ENCODE results near the gene POLR2E.

POLR2E gene

DNA sequence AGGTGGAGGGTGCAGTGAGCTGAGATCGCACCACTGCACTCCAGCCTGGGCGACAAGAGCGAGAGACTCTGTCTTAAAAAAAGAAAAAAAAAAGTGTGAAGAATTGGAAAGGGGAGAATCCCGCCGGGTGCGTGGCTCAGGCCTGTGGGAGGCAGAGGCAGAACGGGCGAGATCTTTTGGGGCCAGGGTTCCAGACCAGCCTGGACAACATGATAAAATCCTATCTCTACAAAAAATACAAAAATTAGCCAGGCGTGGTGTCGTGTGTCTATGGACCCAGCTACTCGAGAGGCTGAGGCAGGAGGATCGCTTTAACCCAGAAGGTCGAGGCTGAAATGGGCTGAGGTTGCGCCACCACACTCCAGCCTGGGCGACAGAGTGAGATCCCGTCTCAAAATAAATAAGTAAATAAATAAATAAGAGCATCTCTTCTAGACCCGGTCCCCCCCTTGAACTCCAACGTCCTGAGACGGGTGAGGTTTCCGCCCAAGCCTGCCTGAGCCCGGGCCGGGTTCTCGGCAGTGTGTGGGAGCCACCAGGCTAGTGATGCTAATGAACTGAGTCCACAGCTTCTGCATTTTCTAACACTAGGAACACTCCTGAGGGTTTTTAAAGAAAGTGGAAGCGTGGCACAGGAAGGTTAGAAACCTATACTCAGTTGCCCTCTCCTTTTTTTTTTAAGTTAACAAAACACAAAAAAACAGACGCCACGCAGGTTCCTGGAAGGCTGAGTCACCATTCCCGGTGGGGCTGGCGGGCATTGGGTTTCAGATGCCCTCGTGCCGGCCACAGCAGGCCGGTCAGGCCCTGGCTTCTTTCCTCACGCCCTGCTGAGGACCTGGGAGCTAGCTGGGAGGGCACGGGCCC is 30.7 kb upstream of the POLR2E start:
- Histone ChIP-seq H3K4me3 (ENCODE audit: extremely low read depth, insufficient read depth, low read length, poor library complexity, severe bottlenecking) (no peak overlapping the region), H3K4me1 (ENCODE audit: control insufficient read depth, insufficient read depth, low read length, poor library complexity, severe bottlenecking) (peaks cover 3% of the 10 kb centered on the region), H3K9me3 (ENCODE audit: control insufficient read depth, low read length) (no peaks in the 10 kb centered on the region), H3K27ac (ENCODE audit: low read depth, low read length, severe bottlenecking) (no peak overlapping the region), H3K36me3 (ENCODE audit: control insufficient read depth, insufficient read depth, low read length) (peaks cover 88% of the 10 kb centered on the region)
- WGBS, 2 experiments (ENCODE audit: insufficient coverage in 2 of 2) = 93 to 97% methylated on average over 24 to 27 of the region's 33 CpGs

DNA sequence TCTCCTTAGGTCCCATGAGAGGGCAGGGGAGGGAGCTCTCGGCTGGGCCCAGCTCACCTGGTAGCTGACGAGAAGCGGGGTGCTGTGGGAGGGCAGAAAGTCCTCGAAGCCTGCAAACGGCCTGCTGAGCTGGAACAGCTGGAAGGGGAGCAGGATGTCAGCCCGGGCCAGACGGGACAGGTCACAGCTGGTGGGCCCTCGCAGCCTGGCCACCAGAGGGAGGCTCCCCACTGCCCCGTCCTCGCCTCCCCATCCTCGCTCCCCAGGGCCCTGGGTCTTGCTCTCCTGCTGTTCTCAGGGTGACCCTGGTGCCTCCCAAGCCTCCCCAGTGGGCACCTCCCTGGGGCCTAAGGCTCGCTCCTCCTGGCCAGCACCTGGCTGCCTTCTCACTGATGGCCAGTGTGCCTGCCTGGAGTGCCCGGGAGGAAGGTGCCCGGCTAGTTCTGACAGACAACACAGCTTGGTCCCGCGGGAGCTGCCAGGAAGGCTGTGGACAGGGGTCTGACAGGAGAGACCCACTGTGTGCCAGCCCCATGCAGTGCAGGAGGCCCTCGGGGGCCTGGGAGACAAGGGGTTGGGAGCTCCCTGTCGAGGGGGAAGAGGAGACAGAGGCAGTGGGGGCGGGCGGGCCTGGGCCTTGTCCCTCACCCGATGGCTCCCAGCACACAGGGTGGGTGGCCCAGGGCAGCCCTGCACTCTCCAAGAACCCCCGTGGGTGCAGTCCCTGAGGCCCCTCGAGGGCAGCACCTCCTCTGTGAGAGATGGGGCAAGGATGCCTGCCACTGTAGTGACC is 28.9 kb upstream of the POLR2E start:
- 95% methylated on average over 18 to 23 of the region's 23 CpGs for WGBS, 2 experiments (ENCODE audit: insufficient coverage in 2 of 2)
- Histone ChIP-seq H3K4me3 (ENCODE audit: extremely low read depth, insufficient read depth, low read length, poor library complexity, severe bottlenecking) (no peak overlapping the region), H3K36me3 (ENCODE audit: control insufficient read depth, insufficient read depth, low read length) (peaks cover 94% of the 10 kb centered on the region), H3K4me1 (ENCODE audit: control insufficient read depth, insufficient read depth, low read length, poor library complexity, severe bottlenecking) (peaks cover 3% of the 10 kb centered on the region), H3K27ac (ENCODE audit: low read depth, low read length, severe bottlenecking) (no peak overlapping the region), H3K9me3 (ENCODE audit: control insufficient read depth, low read length) (no peaks in the 10 kb centered on the region)

DNA sequence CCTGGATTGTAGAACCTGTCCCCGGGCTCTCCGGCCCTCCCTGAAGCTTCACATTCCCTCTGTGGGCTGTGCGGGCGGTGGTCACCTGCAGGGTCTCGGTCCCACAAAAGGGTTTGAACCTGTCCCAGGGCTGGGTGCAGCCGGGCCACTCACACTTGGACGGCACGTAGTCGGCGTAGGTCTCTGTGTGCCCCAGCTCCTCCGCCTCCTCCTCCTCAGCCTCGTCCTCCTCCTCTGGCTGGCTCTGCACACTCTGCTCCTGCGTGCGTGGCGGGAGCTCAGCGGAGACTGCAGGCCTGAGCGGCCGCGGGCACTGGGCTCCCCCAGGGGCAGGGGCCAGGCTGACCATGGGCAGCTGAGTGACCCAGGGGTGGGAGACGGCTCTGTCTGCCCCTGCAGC is 28.2 kb upstream of the POLR2E start:
- no peak overlapping the region for H3K4me3 ChIP-seq (ENCODE audit: extremely low read depth, insufficient read depth, low read length, poor library complexity, severe bottlenecking)
- no peaks in the 10 kb centered on the region for H3K9me3 ChIP-seq (ENCODE audit: control insufficient read depth, low read length)
- H3K4me1 ChIP-seq (ENCODE audit: control insufficient read depth, insufficient read depth, low read length, poor library complexity, severe bottlenecking) = peaks cover 3% of the 10 kb centered on the region
- no peak overlapping the region for H3K27ac ChIP-seq (ENCODE audit: low read depth, low read length, severe bottlenecking)
- peaks cover 96% of the 10 kb centered on the region for H3K36me3 ChIP-seq (ENCODE audit: control insufficient read depth, insufficient read depth, low read length)
- WGBS, 2 experiments (ENCODE audit: insufficient coverage in 2 of 2) = 85 to 93% methylated on average over 19 to 20 of the region's 20 CpGs

DNA sequence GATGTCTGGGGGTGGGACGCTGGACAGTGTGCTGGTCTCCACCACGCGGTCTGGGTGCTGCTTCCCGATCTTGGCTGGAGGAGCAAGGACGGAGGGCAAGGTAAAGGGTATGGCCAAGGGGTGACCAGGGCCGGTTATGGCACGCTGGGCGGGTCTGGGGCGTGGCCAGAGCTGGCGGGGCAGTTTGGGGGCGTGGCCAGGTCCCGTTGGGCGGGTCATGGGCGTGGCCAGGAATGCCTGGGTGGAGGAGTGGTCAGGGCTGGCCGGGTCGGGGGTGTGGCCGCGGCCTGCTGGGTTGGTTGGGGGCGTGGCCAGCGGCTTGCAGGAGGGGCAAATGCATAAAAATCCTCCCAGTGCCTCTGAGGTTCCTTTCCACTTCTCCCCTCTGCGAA is 27.8 kb upstream of the POLR2E start:
- Histone ChIP-seq H3K4me1 (ENCODE audit: control insufficient read depth, insufficient read depth, low read length, poor library complexity, severe bottlenecking) (peaks cover 3% of the 10 kb centered on the region), H3K4me3 (ENCODE audit: extremely low read depth, insufficient read depth, low read length, poor library complexity, severe bottlenecking) (no peak overlapping the region), H3K36me3 (ENCODE audit: control insufficient read depth, insufficient read depth, low read length) (peaks cover 96% of the 10 kb centered on the region), H3K27ac (ENCODE audit: low read depth, low read length, severe bottlenecking) (no peak overlapping the region), H3K9me3 (ENCODE audit: control insufficient read depth, low read length) (no peaks in the 10 kb centered on the region)
- 44 to 57% methylated on average over 11 to 16 of the region's 21 CpGs for WGBS, 2 experiments (ENCODE audit: insufficient coverage in 2 of 2)

DNA sequence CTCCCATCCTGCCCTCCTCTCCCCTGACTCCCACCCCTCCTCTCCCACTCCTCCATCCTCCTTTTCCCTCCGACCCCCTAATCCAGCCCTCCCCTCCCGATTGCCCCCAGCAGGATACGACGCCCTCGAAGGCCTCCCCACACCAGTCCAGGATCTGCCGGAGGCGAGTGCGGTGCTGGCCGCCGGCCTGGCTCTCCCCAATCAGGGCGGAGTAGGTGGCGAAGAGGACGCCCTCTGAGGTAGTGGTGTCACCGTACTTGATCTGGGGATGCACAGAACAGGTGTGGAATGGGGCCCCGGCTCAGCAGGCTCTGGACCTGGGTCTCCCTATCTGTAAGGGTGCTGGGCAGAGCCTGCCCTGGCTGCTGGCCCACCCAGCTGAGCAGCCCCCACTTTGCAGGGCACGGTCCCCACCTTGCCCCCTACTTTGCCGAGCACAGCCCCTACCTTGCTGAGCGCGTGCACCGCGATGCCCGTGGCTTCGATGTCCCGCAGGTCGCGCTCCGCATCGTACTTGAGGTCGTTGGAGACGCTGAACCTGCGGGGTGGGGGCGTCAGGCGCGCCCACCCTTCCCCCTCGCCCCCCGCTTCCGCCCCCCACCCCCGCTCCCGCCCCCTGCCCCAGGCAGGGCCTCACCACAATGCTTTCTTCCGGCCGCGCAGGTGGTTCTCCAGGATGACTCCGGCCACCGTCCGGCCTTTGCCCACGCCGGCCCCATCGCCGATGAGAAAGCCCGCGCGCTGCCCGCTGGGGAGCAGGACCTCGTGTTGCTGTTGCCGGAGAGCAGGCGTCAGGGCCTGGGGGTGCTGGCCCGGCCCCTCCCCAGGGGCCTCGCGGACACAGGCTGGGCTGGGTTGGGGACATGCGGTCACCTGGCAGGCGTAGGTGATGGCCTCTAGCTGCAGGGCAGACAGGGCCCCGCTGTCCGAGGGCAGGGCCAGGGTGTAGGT is 27.1 kb upstream of the POLR2E start:
- peaks cover 3% of the 10 kb centered on the region for H3K4me1 ChIP-seq (ENCODE audit: control insufficient read depth, insufficient read depth, low read length, poor library complexity, severe bottlenecking)
- no peak overlapping the region for H3K27ac ChIP-seq (ENCODE audit: low read depth, low read length, severe bottlenecking)
- H3K36me3 ChIP-seq (ENCODE audit: control insufficient read depth, insufficient read depth, low read length) = peaks cover 96% of the 10 kb centered on the region
- WGBS, 2 experiments (ENCODE audit: insufficient coverage in 2 of 2) = 97 to 98% methylated on average over 39 to 47 of the region's 63 CpGs
- H3K9me3 ChIP-seq (ENCODE audit: control insufficient read depth, low read length) = no peaks in the 10 kb centered on the region
- H3K4me3 ChIP-seq (ENCODE audit: extremely low read depth, insufficient read depth, low read length, poor library complexity, severe bottlenecking) = no peak overlapping the region

DNA sequence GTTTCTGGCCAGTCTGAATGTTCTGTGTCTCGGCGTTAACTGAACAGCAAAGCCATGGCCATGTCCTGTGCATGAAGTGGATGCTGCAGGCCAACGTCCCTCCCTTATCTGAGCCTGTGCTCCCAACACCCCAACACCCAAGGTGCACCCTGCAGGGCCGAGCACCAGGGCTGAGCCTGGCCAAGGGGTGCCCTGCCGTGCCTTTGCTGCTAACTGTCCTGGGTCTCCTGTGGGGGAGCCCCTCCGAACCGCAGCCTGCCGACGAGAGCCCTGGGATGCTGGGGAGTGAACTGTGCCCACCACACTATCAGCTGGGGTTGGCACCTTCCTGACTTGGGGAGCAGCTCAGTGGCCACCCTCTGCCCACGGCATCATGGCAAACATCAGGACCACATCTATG is 26.2 kb upstream of the POLR2E start:
- H3K9me3 ChIP-seq (ENCODE audit: control insufficient read depth, low read length) = no peaks in the 10 kb centered on the region
- H3K27ac ChIP-seq (ENCODE audit: low read depth, low read length, severe bottlenecking) = no peak overlapping the region
- H3K4me1 ChIP-seq (ENCODE audit: control insufficient read depth, insufficient read depth, low read length, poor library complexity, severe bottlenecking) = peaks cover 3% of the 10 kb centered on the region
- H3K4me3 ChIP-seq (ENCODE audit: extremely low read depth, insufficient read depth, low read length, poor library complexity, severe bottlenecking) = no peak overlapping the region
- H3K36me3 ChIP-seq (ENCODE audit: control insufficient read depth, insufficient read depth, low read length) = peaks cover 96% of the 10 kb centered on the region
- WGBS, 2 experiments (ENCODE audit: insufficient coverage in 2 of 2) = 90 to 91% methylated on average over 7 to 9 of the region's 10 CpGs

DNA sequence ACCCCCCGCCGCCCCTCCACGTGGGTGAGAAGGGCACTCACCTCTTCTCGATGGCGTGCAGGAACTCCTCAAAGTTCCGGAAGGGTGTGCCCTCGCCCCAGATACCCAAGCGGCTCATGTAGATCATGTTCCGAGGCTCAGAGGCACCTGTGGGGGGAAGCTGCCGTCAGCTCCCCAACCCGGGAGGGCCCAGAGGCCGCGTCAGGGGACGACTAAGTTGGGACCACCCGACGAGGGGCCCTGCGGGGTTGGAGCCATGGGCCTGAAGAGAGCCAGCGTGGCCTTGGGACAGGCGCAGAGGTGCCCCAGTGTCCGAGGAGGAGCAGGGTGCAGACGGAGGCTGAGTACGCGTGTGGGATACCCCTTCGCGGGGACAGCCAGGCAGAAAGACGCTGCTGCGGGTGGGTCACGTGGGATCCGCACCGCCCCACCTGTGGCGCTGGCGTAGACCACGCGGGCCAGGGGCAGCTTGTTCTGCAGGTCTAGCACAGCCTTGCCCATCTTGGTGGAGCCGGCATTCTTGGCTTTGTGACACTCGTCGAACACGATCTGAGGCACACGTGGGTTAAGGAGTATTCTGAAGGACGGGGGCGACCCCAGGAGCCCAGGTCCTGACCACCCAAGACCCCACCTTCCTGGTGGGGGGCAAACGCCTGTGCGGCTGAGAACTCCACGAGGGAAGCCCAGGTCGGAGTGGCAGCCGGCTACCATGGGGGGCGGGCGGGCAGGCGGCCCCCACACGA is 24.5 kb upstream of the POLR2E start:
- Histone ChIP-seq H3K27ac (ENCODE audit: low read depth, low read length, severe bottlenecking) (no peak overlapping the region), H3K4me1 (ENCODE audit: control insufficient read depth, insufficient read depth, low read length, poor library complexity, severe bottlenecking) (peaks cover 3% of the 10 kb centered on the region), H3K4me3 (ENCODE audit: extremely low read depth, insufficient read depth, low read length, poor library complexity, severe bottlenecking) (no peak overlapping the region), H3K9me3 (ENCODE audit: control insufficient read depth, low read length) (no peaks in the 10 kb centered on the region), H3K36me3 (ENCODE audit: control insufficient read depth, insufficient read depth, low read length) (peaks cover 81% of the 10 kb centered on the region)
- 95 to 96% methylated on average over 46 to 47 of the region's 50 CpGs for WGBS, 2 experiments (ENCODE audit: insufficient coverage in 2 of 2)

DNA sequence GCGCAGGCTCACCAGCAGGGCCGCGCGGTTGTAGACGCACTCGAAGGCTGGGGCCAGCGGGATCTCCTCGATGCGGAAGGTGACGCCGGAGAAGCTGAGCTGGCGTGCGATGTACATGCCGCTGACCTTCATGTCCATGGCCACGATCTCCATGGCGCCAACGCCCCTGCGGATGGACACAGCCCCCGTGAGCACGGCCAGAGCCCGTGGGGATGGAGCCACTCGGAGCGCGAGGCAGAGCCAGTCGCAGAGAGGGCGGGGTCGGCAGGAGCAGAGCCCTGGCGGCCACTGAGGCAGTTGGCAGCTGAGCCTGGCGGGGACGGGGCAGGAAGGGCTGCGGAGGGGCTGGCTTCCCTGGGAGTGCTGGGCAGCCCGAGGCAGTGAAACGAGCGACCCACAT is 23.8 kb upstream of the POLR2E start:
- Histone ChIP-seq H3K4me1 (ENCODE audit: control insufficient read depth, insufficient read depth, low read length, poor library complexity, severe bottlenecking) (peaks cover 4% of the 10 kb centered on the region), H3K4me3 (ENCODE audit: extremely low read depth, insufficient read depth, low read length, poor library complexity, severe bottlenecking) (no peak overlapping the region), H3K27ac (ENCODE audit: low read depth, low read length, severe bottlenecking) (no peak overlapping the region), H3K9me3 (ENCODE audit: control insufficient read depth, low read length) (no peaks in the 10 kb centered on the region), H3K36me3 (ENCODE audit: control insufficient read depth, insufficient read depth, low read length) (peaks cover 80% of the 10 kb centered on the region)
- WGBS, 2 experiments (ENCODE audit: insufficient coverage in 2 of 2) = 94% methylated on average over 34 of the region's 34 CpGs

DNA sequence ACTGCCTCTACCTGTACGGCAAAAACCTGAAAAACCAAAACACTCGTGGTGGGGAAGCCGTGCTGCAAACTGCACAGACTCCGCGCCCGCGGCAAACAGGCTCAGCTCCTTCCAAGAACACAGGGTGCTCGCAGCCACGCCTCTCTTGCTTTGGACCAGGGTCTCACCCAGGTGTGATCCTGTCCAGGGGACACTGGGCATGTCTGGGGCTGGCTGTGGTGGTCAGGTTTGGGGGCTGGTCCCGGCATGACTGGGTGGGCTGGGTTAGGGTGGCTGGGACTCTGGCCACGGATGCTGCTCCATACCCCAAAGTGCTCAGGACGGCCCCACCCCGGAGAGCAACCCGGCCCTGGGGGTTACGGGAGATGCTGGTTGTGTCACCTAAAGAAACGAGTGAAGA is 22.5 kb upstream of the POLR2E start:
- Histone ChIP-seq H3K27ac (ENCODE audit: low read depth, low read length, severe bottlenecking) (no peak overlapping the region), H3K9me3 (ENCODE audit: control insufficient read depth, low read length) (no peaks in the 10 kb centered on the region), H3K4me3 (ENCODE audit: extremely low read depth, insufficient read depth, low read length, poor library complexity, severe bottlenecking) (no peak overlapping the region), H3K36me3 (ENCODE audit: control insufficient read depth, insufficient read depth, low read length) (peaks cover 73% of the 10 kb centered on the region), H3K4me1 (ENCODE audit: control insufficient read depth, insufficient read depth, low read length, poor library complexity, severe bottlenecking) (peaks cover 6% of the 10 kb centered on the region)
- WGBS, 2 experiments (ENCODE audit: insufficient coverage in 2 of 2) = 95 to 97% methylated on average over 15 to 16 of the region's 16 CpGs

All from mesodermal cell (in vitro differentiated cells).